Uterus (tissue), 2 donors: ENCODE data around the gene HGS.

Experiments used
- POLR2A ChIP-seq, 2 donors: fragments of 450-650 bp; IDR thresholded peaks; one replicate each; pipeline ENCODE4 v1.6.1; 2016; ENCODE audit warnings: antibody characterized with exemption in 2 of 2, mild to moderate bottlenecking in 1 of 2, moderate library complexity in 1 of 2
- TF ChIP-seq, protein P1 (sequence below), 4 experiments: fragments of 200-600 bp in 2 of 4; fragments of 450-650 bp in 2 of 4; sonication (generic) in 2 of 4; IDR thresholded peaks; one replicate each; pipeline ENCODE4 v1.5.1; 2016 to 2019; ENCODE audit warnings: antibody characterized with exemption in 4 of 4, mild to moderate bottlenecking in 2 of 4, moderate library complexity in 1 of 4

DNA sequence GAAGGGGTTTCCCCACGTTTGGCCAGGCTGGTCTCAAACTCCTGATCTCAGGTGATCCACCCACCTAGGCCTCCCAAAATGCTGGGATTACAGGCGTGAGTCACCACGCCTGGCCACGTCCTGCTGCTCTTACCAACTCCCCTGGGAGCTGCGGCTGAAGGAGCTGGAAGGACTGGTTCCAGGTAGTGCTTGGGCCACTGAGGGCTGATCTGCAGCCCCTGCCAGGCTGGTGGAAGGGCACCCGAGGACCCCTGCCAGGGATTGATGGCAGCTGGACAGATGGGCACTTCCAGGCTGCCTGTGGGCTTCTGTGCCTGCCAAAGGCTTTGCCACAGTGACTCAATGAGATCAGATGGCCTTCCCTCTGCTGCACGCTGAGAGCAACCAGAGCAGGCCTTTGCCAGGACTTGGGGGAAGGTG lies 19.8 kb upstream of the HGS start:
- TF ChIP-seq, protein P1, sequence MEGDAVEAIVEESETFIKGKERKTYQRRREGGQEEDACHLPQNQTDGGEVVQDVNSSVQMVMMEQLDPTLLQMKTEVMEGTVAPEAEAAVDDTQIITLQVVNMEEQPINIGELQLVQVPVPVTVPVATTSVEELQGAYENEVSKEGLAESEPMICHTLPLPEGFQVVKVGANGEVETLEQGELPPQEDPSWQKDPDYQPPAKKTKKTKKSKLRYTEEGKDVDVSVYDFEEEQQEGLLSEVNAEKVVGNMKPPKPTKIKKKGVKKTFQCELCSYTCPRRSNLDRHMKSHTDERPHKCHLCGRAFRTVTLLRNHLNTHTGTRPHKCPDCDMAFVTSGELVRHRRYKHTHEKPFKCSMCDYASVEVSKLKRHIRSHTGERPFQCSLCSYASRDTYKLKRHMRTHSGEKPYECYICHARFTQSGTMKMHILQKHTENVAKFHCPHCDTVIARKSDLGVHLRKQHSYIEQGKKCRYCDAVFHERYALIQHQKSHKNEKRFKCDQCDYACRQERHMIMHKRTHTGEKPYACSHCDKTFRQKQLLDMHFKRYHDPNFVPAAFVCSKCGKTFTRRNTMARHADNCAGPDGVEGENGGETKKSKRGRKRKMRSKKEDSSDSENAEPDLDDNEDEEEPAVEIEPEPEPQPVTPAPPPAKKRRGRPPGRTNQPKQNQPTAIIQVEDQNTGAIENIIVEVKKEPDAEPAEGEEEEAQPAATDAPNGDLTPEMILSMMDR (IDR thresholded peaks at IDR 0.05), result no peak
- TF ChIP-seq POLR2A (IDR thresholded peaks at IDR 0.05), result no peak
